GM19351 (cell line): ENCODE results near the gene PAFAH2.

Experiments used
- ATAC-seq: cut with Tn5 transposase; IDR thresholded peaks from one replicate; pipeline ENCODE4 v1.9.1; 2021; ENCODE audit warnings: mild to moderate bottlenecking, moderate library complexity; ENCODE audit not compliant: unreplicated experiment

PAFAH2 gene

DNA sequence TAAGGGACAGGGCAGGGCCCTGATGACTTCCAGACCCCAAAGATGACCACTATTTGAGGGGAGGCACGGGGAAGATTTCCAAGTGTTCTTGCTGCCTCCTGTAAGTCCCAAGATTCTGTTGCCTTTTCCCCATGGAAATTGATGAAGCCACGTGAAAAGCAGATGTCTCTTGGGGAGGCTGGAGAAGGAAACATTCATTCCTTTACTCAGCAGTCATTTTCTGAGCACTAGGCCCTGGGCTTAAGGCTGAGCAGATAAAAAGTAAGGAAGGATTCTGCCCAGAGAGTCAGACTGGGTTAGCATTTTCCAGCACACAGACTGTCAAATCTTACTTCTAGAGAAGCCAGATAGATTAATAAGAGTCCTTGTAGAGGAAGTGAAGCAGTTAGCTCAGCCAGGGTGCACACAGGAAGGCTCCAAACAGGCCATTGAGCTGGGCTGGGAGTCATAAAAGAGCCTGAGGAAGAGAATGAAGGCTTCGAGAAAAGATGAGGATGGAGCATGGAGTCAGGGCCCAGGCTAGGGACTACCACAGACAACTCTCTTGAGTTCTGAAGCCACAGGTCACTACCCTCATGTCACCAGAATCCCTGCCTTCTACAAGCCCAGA is 33.9 kb upstream of the PAFAH2 start:
- ATAC-seq = no peak

DNA sequence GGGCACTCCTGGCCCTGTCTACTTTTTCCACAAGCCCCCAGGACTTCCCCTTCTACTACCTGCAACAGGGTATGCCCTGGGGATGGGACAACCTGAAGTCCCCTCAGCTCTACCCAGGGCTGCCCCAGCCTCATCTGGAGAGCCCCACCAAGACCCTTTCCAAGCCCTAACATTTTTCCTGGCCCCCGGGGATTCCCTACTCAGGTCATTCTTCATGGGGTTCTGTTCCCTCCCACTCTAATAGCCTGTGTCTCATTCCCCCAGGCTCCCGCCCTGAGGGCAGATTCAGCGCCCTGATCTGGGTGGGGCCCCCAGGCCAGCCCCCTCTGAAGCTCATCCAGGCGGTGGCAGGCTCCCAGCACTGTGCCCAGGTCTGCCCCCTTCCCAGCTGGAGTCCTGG is 33.3 kb upstream of the PAFAH2 start:
- ATAC-seq = no peak

DNA sequence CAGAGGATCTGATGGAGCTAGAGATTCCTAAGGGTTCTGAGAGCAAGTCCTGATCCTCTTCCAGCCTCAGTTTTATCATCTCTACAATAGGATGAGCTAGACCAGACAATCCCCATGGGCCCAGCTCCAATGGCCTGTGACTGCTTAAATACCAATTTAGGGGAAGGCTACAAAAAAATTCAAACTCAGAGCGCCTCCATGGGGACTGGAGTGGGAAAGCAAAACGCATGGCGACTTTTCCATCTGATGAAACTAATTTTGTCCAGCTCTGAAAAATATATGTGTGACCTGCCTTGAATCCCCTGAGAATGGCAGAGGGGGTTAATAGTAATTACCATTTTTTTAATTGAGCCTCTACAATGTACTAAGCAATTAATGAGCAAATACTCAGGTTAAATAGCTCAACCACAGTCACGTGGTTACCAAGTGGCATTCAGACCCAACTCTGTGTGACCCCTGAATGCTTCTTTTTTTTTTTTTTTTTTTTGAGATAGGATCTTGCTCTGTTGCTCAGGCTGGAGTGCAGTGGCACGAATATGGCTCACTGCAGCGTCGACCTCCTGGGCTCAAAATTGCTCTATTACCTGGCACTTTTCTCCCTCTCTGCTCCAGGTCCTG is 32.1 kb upstream of the PAFAH2 start:
- ATAC-seq = no peak

DNA sequence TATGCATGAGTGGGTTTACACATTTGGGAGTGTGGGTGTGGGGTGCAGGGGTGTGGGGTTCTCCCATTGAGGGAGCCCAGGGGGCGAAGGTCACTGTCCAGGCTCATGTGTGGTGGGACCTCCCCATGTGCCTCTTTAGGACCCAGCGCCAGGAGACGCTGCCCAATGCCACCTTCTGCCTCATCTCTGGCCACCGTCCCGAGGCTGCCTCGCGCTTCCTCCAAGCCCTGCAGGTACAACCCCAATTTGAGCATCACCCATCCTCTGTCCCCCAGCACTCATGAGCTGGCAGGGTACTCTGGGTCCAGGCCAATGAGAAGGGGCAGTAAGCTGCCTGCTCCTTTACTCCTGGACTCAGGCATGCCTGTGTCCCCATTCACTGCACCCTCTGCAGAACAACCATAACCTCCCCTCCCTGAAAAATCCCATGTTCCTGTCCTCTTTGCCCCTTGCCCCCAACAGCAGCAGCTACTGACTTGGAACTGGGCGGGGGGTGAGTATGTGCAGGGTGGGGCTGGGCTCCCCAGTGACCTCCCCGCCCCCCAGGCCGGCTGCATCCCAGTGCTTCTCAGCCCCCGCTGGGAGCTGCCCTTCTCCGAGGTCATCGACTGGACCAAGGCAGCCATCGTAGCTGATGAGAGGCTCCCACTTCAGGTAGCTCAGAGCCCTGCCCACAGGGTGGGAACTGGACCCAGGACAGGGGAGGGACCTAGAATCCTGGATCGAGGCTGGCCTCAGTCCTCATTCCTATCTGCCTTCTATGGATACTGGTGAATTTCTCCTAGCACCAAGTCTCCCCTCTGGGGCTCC is 31.4 kb upstream of the PAFAH2 start:
- no peak for ATAC-seq

DNA sequence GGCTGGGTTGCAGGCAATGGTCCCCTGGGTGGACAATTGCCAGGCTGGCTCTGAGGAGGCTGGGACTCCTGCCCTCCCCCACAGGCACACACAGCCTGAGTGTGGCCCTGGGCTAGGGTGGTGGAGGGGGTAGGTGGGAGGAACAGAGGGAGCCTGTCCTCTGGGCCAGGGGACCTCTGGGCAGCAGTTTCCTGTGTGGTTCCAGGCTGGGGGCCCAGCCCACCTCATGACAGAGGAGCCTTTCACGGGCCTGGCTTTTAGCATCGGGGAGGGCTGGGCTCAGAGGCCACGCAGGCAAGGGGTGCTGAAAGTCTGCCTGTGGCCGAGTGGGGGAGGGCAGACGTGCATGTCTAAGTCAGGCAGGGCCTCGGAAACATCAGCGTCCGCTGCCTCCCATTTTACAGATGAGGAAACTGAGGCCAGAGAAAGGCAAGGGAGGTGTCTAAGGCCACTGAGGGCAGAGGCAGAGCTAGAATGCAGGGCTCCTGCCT is 30.7 kb upstream of the PAFAH2 start:
- no peak for ATAC-seq

DNA sequence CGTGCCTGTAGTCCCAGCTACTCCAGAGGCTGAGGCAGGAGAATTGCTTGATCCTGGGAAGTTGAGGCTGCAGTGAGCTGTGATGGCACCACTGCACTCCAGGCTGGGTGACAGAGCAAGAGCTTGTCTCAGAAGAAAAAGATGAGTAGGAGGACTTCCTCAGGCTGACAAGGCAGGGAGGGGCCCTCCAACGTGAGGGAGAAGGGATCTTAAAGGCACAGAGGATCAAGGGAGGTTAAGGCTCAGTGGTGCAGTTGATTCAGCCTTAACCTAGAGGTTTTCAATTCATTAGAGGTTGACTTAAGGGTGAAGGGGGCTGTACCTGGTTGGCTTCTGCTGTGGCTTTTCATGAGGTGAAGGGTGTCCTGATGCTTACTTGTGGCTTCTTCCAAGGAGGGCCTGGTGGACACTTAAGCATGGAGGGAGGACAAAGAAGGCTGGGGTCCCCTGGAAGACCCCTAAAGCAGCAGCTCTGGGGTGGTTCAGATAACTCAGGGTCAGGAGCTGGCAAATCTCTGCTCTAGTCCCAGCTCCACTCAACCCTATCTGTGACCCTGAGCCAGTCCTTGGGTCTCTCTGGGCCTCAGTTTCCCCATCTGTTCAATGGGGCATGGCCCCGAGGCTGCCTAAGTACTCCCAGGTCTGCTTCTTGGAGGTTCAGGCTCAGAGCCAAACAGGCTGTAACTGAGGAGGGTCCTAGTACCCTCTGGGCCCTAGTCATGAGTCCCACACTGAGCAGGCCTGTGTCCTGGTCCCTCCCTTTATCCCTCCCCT is 30.0 kb upstream of the PAFAH2 start:
- ATAC-seq = no peak

DNA sequence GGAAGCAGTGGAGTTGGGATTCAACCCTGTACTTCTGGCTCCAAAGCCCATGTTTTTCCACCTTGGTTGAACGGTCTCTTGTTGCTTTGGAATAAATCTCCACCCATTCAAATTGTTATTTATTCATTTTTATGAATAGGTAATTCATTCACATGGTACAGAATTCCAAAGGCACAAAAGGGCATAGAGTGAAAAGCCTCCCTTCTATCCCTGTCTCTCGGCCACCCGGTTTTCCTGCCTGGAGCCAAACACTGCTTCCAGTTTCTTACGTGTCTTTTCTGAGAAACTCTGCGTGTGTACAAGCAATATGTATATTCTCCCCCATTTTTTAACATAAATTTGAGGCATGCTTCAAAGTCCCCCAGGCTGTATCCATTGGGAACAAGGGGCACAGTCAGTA is 27.7 kb upstream of the PAFAH2 start:
- ATAC-seq = no peak

DNA sequence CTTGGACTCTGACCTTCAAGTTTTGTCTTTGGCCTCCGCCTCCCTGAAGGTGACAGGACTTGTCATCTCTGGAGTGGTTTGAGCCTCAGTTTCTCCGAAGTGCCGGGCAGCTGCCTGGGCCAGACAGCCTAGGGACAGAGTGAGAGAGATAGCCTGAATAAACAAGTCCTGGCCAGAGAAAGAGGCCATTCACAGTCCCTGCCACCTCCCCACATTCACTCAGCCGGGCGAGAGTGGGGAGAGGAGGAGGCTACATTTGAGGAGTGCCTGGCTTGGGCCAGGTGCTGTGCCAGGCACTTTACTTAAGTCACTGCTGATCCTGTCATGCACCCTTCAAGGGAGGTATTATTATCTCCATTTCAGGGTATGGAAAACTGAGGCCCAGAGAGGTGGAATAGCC is 27.2 kb upstream of the PAFAH2 start:
- ATAC-seq = no peak

DNA sequence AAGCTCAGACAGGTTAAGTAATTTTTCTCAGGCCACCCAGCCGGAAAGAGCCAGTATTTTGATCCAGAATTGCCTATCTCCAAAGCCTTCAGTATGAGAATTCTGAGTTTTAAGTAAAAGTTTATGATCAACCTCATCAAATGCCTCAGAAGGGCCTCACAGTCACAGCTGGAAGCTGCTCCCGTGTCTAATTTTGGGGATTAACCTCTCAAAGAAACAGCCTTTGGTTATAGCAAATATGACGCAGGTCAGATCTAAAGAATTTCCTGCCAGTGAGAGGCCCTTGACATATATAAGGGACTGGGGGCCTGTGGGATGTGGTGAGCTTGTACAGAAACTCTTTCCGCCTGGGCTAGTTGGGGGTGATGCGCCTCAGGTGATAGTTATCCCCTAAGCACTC is 26.0 kb upstream of the PAFAH2 start:
- no peak for ATAC-seq

DNA sequence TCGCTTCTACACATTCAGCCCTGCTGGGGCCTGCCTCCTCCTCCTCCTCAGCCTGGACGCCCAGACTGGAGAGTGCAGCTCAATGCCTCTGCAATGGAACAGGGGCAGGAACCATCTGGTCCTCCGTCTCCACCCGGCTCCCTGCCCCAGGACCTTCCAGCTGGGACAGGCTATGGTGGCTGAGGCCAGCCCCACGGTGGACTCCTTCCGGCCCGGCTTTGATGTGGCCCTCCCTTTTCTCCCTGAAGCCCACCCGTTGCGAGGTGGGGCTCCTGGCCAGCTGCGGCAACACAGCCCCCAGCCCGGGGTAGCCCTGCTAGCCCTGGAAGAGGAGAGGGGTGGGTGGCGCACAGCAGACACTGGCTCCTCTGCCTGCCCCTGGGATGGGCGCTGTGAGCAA is 25.1 kb upstream of the PAFAH2 start:
- ATAC-seq = no peak

DNA sequence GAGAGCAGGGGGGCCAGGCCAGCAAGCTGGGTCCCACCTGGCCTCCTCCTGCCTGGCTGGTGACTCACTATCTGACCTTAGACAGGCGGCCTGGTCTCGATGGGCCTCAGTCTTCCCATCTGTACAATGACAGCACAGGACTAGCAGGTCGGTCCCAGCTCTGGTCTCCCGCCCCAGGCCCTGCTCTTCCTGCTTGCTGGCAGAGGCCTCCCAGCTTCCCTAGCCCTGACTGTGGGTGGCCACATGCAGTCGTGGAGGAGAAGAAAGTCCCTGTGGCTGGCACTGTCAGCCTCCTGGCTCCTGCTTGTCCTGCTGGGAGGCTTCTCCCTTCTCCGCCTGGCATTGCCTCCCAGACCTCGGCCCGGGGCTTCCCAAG is 24.5 kb upstream of the PAFAH2 start:
- no peak for ATAC-seq

DNA sequence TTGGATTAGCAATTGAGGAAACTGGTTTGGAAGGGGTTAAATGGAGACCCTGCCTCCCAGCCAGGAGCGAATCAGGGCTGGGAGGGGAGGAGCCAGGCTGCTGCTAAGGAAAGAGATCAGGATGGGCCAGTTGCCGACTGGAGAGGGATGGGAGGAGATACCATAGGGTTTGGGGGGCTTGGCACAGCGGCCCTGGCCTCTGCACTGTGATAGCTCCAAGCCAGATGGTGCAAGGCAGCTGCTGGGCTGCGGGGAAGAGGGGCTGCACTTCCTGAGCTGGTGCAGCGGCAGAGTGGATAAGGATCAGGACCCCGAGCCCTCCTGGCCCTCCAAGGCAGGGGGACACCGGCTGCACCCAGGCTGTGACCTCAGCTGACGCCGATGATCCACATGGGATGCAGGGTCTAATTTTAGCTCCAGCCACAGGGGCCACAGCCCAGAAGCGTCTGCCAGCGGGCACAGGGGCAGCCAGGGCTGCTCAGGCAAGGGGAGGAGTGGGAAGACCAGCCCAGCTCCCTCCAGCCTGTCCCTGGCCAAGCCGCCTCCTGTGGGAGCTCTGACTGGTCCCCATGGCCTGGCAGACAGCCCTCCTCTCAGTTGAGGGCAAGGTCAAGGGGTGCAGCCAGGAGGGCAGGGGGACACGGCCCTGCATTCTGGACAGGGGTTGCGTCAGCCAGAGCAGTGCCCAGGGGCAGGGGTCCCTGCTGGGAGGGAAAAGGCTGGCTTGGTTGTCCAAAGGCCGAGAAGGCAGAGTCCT is 24.0 kb upstream of the PAFAH2 start, which contains the start of gene EXTL1:
TSS of gene EXTL1 (plus strand) at position 129 of the 757 bp plus-strand sequence. CDS start 872 bp downstream, outside the sequence.
- no peak for ATAC-seq

DNA sequence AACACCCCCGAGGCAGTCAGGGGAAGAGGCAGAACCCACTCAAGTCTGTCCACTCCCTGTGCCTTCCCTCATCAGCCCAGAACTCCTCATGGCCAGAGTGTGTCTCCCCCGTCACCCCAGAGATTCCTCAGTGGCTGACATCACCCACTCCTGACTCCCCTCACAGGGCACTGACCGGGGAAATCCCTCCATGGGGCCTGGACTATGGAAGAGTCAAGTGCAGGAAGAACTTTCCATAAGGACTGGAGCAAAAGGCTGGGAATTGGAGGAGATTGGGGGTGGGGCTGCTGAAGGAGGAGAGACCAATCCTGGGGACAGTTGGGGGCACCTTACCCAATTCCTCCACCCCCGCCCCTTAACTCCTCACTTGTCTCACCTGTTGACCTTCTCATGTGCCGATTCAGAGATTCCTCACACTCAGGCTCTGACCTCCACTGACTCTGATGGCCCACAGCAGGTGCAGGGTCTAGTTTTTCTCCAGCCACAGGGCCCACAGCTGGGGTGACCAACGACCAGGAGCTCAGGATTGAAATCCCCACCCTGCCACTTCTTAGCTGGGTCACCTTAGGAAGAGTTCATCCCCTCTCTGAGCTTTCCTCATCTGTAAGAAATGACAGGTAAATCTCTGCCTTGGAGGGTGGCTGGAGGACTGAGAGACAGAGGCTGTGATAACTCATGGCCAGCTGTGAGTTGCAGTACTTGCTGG is 23.2 kb upstream of the PAFAH2 start:
- ATAC-seq = no peak

DNA sequence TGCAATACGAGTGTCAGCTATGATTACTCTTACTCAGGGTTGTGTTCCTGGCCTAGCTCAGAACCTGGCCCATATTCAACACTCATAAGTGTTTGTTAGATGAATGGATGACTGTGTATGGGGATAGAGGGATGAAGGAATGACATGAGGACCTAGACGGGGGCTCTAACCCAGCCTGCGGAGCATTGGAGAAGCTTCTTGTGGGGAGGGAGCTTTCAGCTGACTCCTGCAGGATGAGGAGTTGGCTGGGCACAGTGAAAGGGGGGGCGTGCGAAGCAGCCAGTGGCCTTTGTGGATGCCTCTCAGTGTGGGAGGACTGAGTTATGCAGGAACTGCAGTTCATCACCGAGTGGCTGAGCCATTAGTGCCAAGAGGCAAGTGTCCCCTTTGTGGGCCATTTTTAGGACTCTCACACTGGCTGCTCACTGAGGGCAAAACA is 22.5 kb upstream of the PAFAH2 start:
- no peak for ATAC-seq

DNA sequence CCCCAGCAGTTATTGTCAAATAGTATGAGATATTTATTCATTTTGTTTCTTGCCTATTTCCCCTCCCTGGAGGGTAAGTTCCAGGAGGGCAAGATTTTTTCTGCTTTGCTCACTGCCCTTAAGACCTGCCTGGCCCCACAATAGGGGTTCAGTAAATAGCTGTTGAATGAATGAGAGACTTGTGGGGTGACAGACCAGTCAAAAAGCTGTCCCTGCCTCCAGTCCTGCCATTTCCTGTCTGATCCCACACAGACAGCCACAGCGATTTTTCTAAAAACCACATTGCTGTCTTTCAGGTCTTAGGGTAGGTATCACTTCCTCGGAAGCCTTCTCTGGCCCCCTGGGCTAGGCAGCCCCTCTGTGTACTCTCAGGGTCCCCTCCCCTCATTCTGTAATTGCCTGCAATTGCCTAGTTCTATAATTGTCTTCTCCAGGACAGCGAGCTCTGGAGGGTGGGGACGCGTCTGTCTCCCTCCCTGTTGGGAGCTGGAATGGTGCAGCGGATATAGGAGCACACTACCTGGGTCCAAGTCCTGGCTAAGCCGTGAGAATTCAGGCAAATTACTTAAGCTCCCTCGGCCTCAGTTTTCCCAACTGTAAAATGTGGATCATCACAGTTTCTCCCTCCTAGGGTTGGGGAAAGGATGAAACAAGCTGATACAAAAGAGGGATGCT is 21.9 kb upstream of the PAFAH2 start:
- ATAC-seq = no peak

DNA sequence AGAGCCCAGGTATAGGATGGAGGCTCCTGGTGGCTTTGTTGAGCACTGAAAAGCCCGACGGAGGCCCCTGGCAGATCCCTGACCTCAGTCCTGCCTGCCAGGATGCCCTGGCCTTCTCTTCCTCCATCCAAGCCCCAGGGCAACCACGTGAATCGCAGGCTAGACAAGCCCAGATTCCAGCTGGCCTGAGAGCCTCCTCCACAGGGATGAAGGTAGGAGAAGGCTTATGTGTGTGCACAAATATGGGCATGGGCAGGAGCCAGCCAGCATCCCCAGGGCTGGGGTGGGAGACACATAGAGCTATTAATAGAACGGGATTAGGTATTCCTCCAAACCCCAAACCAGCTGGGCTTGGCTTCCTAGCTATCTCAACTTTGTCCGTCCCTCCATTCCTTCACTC is 19.7 kb upstream of the PAFAH2 start:
- no peak for ATAC-seq

DNA sequence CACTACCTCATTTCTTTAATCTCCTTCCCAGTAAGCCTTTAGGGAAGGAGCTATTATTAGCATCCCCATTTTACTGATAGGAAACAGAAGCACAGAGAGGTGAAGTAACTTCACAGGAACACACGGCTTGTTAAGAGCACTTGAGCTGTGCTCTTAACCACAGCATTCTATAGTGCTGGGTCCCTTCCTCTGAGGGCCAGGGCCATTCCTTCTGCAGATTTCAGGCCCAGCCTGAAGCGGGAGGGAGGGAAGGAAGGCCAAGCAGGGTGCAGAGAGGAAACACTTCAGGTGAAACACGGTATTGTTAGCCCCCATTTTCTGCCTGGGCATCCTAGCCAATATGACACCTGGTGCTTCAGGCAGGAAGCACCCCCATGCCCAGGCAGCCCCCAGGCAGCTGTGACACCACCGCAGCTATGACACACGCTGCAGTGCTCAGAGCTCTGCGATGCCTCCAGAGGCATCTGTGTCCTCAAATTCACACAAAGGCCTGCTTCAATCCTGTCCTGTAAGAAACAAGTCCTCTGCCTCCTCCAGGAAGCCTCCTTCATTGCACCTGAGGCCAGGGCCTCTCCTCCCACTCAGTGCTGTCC is 19.2 kb upstream of the PAFAH2 start:
- no peak for ATAC-seq

DNA sequence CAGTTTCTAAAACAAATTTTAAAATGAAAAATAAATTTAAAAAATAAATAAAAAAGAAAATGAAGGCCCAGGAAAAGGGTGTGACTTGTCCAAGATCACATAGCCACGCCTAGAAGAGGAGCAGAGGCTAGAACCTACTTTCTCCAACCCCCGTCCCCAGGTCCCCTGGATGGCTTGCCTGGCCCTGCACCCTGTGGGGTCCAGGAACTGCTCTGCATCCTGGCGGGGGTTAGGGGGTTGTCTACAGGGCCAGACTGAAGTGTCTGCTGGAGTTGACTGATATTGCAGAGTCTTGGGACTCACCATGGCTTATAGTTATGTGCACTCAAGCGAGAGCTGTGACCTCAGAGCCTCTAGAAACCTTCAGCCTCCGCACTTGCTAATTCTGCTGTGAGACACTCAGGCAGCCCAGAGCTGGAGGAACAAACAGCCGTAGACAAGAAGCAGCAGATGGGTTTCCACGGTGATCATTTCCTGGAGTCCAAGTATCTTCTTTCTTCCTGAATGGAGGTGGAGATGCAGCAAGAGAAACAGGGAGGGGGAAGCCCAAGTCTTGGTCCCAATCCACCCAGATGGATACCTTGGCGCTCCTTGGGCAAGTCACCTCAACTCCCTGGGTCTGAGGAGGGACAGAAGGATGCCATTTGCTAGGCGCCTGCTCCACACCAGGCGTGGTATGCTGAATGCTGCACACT is 18.5 kb upstream of the PAFAH2 start:
- peak; percentile 69 for ATAC-seq
